GM21723 (cell line): ENCODE measurements around the gene VWA3A.
"Not testable (repeated sequence)": the region's sequence is repeated elsewhere in the genome, so short reads cannot be mapped to it uniquely, and the experiment has no call there.

ENCODE experiments used
- ATAC-seq: cut with Tn5 transposase; IDR thresholded peaks from one replicate; pipeline ENCODE4 v1.9.1; 2021; ENCODE audit warnings: mild to moderate bottlenecking, moderate library complexity; ENCODE audit not compliant: unreplicated experiment

The VWA3A gene

DNA sequence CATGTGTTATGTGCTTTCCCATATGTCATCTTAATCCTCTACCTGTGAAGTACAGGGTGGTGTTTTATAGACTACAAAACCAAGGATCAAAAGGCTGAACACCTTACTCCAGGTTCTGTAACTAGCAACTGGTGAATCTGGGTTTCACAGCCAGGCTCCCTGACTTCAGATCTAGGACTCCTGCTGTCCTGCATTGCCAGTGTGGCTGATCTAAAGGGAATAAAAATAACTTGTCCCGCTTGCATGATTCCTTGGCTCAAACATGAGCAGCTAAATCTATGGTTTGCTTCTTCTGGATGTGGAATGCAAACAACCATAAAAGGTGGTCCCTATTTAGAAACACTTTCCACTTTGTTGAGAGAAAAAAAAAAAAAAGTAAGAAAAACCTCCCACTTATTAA lies 3.7 kb upstream of the VWA3A start:
- ATAC-seq, result no peak

DNA sequence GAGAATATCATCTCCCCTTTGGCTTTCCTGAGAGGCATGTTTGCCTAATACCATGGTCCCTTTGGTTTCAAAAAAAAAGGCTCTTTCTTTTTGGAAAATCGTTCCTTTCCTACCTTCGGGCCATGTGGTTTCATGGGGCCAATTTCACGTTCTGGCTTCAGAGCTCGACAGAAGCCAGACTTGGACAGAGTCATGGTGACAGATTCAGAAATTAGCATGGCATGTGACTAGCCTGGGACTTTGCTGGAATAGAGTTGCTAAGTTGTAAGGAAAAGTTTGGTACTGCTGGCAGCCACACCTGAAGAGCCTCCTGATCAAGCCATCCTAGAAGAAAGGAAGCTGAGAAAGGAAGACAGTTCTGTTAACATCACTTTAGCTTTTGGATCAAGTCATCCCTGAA lies 2.4 kb upstream of the VWA3A start:
- no peak for ATAC-seq

DNA sequence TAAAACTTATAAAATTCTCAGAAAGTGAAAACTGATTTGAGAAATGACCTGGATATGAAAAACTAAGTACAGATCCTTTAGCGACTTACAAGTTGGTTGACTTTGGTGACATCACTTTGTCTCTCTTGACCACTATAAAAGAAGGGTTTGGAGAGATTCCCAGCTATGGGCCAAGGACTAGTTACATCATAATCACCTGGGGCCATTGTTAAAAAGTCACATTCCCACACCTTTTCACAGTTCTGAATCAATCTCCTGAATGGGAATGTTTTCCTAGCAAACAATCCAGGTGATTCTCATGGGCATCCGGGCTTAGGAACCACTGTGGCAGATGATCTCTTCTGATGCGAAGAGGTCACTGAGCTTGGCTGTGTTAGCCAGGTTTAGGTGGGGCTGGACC lies 620 bp upstream of the VWA3A start:
- no peak for ATAC-seq

DNA sequence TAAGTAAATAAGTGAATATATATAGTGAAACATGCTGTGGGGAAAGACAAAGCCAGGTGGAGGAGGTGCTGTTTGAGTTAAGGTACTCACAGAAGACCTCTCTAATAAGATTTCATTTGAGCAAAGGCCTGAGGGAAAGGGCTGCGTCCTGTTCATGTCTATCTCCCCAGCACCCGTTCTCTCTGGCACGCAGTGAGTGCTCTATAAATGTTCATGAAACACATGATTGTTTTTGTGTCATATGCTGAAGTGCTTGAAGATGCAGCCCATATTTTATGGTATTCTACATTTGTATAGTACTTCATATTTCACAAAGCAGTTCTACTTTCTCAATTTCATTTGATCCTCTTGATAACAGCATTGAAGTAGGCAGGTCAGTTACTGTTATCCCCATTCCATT lies 990 bp downstream of the VWA3A start:
- ATAC-seq, result no peak

DNA sequence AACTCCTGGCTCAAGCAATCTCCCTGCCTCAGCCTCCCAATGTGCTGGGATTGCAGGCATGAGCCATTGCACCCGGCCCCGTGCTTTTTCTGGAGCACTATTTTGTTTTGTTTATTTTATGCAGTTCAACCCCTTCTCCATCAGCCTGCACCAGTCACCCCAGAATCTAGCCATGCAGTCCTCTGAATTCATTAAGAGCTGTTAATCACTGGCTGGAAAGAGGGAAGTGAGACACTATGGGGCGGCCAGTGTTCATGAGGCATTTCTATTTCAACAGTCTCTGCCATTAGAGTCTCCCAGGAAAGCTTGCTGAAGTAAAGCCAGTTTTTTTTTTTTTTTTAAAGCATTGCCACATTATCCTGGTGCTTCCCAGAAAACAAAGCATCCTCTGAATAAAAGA lies 1.7 kb downstream of the VWA3A start:
- no peak for ATAC-seq

DNA sequence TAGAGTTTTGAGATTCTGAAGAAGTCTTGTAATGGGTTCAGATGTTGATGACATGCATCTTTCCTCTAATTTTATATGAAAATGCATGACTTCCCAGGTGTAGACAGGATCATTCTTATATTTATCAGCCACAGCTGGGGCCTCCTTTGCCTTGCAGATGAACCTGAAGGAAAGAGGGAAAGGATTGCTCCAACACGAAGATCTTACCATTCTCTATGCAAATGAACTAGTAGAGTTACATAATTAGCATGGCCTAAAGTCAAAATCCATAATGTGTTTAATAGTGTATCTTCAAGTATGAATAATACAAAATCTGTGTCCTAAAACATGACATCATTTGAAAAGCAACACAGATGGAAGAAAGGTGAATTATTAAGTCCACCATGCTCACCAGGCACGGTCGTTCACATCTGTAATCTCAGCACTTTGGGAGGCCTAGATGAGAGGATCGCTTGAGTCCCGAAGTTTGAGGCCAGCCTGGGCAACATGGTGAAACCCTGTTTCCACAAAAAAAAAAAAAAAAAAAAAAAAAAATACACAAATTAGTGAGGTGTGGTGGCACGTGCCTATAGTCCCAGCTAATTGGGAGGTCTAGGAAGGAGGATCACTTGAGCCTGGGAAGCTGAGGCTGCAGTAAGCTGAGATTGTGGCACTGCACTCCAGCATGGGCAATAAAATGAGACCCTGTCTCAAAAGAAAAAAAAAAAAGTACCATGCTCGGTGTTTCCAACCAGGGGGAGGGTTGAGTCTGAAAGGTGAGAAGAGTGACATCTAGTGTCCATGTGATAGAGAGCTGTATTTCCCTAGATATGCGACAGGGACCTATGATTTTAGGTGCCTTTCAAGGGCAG lies 6.3 kb downstream of the VWA3A start:
- ATAC-seq, result no peak

DNA sequence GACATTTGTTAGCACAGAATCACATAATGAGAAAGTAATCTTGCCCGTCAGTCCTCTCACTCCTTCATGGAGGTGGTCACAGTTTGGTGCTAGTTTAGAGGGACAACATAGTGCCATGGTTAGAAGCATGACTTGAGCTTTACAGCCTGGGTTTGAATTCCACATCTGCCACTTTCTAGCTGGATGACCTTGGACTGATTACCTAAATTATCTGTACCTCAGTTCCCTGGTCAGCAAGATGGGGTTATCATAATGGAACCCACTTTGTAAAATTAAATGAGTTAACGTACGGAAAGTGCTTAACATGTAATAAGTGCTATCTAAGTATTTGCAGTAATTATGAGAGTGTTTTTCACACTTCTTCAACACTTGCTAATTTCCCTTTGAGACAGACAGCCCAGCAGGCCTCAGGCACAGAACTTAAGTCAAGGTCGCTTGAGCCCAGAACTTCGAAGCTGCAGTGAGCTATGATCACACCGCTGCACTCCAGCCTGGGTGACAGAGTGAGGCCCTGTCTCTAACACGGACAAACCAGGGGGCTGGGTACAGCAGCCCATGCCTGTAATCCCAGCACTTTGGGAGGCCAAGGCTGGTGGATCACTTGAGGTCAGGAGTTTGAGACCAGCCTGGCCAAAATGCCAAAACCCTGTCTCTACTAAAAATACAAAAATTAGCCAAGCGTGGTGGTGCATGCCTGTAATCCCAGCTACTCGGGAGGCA lies 7.1 kb downstream of the VWA3A start:
- no peak for ATAC-seq

DNA sequence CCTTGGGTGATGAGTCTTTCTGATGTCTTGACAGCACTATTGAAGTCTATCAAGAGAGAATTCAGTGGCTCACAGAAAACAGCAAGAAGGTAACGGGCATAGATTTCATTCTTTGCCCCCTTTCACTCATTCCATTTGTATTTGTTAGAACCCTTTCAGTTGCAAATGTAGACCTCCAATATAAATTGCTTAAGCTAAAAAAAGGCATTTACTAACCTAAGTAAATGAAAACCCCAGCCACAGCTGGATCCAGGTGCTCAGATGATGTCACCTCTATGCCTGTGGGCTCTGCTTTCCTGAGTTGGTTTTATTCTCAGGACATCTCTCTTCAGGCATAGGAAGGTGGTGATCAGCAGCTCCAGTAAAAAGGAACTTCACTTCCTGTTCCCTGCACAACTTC lies 11.1 kb downstream of the VWA3A start:
- ATAC-seq, result no peak

DNA sequence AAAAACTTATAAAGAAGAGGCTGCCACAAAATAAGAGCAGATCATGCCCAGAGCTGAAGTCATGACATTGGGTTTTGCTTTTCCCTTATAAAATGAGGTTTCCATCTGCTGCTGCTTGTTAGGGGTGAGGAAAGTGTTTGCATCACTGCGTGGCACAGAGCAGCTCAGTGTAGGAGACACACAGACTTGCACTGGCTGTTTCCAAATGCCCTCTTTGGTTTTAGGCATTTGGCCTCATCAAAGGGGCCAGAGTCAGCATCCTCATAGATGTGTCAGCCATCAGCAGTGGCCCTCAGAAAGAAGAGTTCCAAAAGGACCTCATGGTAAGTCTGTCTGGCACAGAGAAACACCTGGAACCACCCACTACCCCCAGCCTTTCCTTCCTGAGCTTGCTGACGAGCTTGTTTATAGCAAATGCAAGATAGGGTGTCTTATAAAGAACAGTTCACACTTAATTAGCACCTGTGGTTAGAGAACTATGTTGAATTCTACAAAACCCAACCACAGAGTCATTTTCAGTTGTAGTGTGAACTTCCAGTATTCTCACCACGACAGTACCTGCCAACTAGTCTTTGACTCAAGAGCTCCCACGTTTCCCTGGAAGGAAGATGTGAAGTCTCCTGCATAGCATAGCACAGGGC lies 17.0 kb downstream of the VWA3A start:
- ATAC-seq, result no peak

DNA sequence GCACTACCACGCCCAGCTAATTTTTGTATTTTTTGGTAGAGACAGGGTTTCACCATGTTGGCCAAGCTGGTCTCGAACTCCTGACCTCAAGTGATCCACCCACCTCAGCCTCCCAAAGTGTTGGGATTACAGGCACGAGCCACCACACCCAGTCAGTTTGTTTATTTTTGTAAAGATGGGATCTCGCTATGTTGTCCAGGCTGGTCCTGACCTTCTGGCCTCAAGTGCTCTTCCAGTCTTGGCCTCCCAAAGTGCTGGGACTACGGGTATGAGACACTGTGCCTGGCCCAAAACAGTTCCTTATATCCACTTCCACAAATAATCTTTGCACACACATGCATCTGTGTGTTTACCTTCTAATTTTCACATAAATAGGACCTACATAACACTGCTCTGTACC lies 19.3 kb downstream of the VWA3A start:
- not testable (repeated sequence) for ATAC-seq

DNA sequence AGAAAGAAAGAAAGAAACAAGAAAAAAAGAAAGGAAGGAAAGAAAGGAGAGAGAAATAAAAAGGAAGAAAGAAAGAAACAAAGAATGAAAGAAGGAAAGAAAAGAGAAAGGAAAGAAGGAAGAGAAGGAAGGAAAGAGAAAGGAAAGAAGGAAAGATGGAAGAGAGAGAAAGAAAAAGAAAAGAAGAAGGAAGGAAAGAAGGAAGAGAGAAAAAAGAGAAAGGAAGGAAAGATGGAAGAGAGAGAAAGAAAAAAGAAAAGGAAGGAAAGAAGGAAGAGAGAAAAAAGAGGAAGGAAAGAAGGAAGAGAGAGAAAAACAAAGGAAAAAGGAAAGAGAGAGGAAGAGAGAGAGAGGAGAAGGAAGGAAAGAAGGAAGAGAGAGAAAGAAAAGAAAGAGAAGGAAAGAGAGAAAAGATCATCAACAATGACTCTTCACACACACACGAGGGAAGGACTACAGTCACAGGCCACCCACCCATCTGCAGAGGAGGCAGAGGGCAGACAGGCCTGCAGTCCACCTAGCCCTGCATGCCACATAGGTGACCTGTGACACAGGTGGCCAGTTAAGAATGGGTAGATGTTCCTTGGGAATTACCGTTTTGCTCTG lies 23.9 kb downstream of the VWA3A start:
- no peak for ATAC-seq

DNA sequence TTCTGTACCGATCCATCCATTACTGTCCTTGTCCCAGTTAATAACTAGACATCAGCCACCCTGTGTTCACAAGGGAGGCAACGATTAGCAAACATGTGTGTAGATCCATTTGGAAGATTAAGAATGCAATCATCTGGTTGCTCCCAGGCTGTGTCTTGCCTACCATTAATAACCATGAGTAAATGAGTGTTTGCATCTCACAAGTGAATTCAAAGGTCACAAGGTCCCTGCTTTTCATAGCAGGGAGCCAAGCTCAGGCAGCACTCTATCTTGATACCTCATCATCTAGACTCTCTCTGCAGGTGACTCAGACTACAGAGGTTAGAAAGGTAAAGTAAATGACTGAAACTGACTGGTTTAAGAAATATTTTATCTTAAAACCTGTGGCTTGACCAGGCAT lies 25.3 kb downstream of the VWA3A start:
- no peak for ATAC-seq

DNA sequence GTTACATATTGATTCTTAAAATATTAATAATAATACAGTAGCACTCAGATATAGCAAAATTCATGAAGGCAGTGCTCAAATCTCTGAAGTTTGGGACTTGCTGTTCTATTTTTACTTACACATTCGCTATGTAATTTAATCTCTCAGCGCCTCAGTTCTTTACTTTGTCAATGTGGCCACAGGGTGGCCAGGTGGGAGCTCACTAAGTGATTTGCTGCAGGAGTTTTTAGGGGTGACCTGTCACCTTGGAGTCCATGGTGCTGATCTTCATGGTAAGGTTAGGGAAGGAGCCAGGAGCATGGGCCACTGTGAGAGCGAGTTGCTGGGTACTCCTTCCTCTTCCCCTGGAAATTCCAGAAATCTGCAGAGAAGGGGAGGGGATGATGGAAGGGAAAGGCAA lies 28.1 kb downstream of the VWA3A start:
- no peak for ATAC-seq

DNA sequence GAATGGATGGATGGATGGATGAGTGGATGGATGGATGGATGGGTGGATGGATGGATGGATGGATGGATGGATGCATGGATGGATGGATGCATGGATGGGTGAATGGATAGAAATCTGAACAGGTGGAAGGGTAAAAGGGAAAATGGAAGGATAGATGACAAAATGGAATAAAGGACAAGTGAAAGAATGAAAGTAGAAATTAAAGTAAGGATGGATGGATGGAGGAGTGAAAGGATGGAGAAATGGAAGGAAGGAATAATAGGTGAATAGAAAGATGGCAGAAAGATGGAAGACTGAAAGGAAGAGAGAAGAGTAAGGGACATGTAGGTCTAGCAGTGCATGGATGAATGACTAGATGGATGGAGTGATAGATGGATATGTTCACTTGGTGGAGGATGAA lies 29.9 kb downstream of the VWA3A start:
- no peak for ATAC-seq

DNA sequence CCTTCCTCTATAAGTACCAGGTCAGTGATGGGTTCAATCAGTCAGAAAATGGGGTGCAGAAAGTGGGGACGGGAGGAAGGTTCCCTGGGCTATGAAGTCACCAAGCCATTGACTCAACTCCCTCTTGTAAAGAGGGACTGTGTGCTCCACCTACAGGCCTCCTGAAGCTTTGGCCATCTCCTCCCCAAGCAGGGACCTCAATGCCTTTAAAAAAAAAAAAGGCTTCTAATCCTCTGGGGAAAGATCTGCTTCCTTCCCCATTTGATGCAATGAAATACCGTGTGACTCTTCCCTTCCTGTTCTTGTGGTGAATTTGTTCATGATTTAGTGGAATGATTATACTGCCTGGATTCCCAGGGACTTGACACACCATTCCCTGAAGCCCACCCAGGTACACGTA lies 30.8 kb downstream of the VWA3A start:
- ATAC-seq, result no peak

DNA sequence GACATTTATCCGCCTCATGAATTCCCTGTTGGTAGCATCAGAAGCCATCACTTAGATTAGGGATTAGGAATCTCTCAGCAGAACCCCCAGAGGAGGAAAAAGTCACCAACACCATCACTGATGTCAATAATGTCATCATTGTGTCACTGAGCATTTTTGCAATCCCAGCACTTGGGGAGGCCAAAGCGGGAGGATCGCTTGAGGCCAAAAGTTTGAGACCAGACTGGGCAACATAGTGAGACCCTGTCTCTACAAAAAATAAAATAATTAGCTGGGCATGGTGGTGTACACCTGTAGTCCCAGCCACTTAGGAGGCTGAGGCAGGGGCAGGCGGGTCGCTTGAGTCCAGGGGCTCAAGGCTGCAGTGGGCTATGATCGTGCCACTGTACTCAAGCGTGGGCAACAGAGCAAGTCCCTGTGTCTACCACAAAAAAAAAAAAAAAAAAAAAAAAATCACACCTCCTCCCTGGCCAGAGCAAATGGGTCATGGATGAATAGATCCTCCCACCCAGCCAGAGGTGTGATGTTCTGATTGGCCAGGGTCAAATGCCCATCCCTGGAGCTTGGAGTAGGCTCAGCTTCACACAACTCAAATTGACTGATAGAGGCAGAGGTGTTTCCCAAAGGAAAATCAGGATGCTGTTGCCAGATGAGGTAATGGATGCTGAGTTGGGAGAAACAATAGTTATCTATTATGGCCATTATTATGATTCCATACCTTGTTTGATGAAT lies 31.6 kb downstream of the VWA3A start:
- ATAC-seq, result no peak

DNA sequence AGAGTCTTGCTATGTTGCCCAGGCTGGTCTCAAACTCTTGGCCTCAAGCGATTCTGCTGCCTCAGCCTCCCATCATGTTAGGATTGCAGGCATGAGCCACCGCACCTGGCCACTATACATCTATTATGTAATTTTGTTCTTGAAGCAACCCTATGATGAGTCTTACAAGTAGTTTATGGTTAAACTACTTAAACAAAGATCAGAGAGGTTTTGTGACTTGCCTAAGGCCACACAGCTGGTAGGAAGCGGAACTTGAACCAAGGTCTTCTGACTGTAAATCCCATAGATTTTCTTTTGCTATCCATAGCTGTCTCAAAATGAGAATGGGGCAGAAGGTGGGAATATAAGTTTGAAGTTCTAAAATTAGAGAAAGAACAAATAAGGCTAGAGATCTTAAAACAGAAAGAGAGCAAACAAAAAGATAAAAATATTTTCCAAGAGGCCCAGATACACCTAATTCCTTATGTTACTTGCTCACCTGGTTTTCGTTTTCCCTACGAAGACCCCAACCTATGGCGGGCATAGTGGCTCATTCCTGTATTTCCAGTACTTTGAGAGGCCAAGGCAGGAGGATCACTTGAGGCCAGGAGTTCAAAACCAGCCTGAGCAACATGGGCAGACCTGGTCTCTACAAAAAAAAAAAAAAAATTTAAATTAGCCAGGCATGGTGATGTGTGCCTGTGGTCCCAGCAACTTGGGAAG lies 32.4 kb downstream of the VWA3A start:
- no peak for ATAC-seq

DNA sequence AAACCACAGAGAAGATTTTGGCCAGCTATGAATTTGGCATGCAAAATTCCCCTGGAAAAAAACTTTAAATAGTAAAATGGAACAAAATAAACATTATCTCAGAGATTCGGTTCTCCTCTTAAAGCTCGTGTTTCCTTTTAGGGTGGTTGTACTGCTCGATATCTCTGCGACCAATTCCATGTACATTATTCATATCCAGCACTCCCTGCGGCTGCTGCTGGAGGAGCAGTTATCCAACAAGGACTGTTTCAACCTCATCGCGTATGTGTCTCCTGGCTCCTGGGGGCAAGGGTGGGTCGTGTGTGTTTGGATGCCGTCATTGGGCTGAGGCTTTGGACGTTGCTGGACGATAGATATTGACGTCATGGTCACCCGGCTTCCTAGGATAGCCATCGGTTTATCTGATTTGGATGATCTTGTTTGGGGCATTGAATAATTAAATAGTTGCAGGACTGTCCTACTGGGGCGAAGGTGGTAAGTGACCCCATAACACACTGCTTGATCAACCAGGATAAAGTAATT lies 33.8 kb downstream of the VWA3A start:
- ATAC-seq, result no peak

DNA sequence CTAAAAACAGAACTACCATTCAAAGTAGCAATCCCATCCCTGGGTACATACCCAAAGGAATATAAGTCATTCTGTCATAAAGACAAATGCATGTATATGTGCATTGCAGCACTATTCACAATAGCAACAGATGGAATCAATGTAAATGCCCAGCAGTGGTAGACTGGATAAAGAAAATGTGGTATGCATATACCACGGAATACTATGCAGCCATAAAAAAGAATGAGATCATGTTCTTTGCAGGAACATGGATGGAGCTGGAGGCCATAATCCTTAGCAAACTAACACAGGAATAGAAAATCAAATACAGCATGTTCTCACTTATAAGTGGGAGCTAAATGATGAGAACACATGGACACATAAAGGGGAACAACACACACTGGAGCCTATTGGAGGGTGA lies 36.2 kb downstream of the VWA3A start:
- ATAC-seq, result not testable (repeated sequence)

DNA sequence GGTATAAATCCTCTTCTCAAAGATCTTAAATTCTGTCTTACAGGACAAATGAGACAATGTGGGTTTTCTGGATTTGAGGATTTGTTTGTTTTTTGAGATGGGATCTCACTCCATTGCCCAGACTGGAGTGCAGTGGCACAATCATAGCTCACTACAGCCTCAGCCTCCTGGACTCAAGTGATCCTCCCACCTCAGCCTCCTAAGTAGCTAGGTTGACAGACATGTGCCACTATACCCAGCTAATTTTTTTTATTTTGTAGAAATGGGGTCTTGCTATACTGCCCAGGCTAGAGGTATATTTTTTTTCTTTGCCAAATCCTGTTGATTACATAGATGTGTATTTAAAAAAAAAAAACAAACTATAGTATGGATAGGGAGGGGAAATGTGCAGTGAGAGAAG lies 38.2 kb downstream of the VWA3A start:
- no peak for ATAC-seq
